Stimulated activated CD4-positive, alpha-beta T cell treated with anti-CD3 and anti-CD28 coated beads, TNF-alpha, amount 100 ng/mL, for 48 hours (primary cell): ENCODE measurements around the gene CLECL1.
"Not testable (repeated sequence)": the region's sequence is repeated elsewhere in the genome, so short reads cannot be mapped to it uniquely, and the experiment has no call there.

Experiments
- DNase-seq, 3 donors: peaks; one replicate each; pipeline ENCODE4 v3.0.0-alpha.2; 2020; ENCODE audit warnings: low read depth in 3 of 3

CLECL1 gene

DNA sequence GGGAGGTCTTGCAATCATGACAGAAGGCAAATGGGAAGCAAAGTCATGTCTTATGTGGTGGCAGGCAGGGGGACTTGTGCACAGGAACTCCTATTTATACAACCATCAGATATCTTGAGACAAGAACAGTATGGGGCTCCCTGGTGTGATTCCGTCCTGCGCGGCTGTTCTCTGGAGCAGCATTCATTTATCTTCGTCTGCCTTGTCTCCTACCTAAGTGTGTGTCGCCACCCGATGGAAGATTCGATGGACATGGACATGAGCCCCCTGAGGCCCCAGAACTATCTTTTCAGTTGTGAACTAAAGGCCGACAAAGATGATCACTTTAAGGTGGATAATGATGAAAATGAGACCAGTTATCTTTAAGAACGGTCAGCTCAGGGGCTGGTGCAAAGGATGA, 37.7 kb downstream of the CLECL1 start:
- DNase-seq: not testable (repeated sequence)

- no peak for DNase-seq
Observed at GRCh38 chr12:9694241-9694640, 38.7 kb downstream of the CLECL1 start.

DNA sequence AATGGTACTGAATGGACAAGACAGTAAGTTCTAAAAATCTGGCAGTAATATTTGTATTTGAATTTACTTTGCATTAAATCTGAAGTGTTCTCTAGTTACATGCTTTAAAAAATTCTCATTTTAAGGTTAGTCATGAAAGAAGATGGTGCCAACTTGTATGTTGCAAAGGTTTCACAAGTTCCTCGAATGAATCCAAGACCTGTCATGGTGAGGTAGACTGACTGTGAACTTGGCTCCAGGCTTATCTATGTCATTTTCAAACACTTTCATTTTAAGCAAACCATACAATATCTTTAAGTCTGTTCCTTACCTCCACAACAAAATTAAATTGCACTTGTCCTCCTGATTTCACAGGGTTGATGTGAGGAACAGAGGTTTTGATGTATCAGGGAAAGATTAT, 40.0 kb downstream of the CLECL1 start:
- no peak for DNase-seq

DNA sequence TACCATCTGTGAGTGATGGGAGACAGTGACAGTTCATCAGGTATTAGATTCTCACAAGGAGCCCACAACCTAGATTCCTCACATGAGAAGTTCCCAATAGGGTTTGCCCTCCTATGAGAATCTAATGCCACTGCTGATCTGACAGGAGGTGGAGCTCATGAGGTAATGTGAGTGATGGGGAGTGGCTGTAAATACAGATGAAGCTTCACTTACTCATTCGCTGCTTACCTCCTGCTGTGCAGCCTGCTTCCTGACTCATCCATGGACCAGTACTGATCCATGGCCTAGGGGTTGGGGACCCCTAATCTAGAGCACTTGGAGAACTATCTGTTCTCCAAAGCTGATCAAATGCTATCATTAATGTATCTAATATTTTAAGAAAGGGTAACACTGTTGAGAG, 45.7 kb downstream of the CLECL1 start:
- DNase-seq: no peak

DNA sequence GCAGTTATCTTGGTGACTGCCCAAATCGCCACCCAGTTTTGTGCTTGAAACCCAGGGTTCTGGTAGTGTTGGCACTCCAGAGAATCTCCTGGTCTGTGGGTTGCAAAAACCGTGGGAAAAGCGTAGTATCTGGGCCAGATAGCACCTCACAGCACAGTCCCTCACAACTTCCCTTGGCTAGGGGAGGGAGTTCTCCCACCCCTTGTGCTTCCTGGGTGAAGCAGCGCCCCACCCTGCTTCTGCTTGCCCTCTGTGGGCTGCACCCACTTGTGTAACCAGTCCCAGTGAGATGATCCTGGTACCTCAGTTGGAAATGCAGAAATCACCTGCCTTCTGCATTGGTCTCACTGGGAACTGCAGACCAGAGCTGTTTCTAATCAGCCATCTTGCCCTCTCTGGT, 47.0 kb downstream of the CLECL1 start:
- no peak for DNase-seq

DNA sequence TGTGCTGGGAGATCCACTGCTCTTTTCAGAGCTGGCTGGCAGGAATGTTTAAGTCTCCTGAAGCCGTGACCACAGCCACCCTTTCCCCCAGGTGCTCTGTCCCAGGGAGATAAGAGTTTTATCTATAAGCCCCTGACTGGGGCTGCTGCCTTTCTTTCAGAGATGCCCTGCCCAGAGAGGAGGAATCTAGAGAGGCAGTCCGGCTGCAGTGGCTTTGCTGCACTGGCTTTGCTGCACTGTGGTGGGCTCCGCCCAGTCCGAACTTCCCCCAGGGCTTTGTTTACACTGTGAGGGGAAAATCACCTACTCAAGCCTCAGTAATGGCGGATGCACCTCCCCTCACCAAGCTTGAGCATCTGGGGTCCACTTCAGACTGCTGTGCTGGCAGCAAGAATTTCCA, 47.5 kb downstream of the CLECL1 start:
- not testable (repeated sequence) for DNase-seq

DNA sequence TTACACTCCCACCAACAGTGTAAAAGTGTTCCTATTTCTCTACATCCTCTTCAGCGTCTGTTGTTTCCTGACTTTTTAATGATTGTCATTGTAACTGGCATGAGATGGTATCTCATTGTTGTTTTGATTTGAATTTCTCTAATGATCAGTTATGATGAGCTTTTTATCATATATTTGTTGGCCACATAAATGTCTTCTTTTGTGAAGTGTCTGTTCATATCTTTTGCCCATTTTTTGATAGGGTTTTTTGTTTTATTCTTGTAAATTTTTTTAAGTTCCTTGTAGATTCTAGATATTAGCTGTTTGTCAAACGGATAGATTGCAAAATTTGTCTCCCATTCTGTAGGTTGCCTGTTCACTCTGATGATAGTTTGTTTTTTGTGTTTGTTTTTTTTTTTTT, 49.9 kb downstream of the CLECL1 start:
- DNase-seq: not testable (repeated sequence)

DNA sequence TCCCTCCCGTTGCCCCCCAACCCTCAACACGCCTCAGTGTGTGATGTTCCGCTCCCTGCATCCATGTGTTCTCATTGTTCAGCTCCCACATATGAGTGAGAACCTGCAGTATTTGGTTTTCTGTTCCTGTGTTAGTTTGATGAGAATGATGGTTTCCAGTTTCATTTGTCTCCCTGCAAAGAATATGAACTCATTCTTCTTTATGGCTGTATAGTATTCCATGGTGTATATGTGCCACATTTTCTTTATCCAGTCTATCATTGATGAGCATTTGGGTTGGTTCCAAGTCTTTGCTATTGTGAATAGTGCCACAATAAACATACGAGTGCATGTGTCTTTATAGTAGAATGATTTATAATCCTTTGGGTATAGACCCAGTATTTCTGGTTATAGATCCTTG, 50.4 kb downstream of the CLECL1 start:
- DNase-seq: not testable (repeated sequence)

- no peak for DNase-seq
Observed at GRCh38 chr12:9674226-9674590, 58.7 kb downstream of the CLECL1 start.

GRCh38 chr12:9673404-9674225, 59.3 kb downstream of the CLECL1 start:
- DNase-seq: peak in 2 of 3 donors; percentile 63 to 67
